HG03095 (cell line): ENCODE measurements around the gene PDHB.
"Not testable (repeated sequence)": the region's sequence is repeated elsewhere in the genome, so short reads cannot be mapped to it uniquely, and the experiment has no call there.

Experiments
- ATAC-seq: cut with Tn5 transposase; IDR thresholded peaks from one replicate; pipeline ENCODE4 v1.9.1; 2021; ENCODE audit warnings: moderate library complexity; ENCODE audit not compliant: unreplicated experiment

The PDHB gene

GRCh38 chr3:58440996-58441355 is 7.3 kb upstream of the PDHB start:
- ATAC-seq: not testable (repeated sequence)

GRCh38 chr3:58437276-58437675 is 3.6 kb upstream of the PDHB start:
- not testable (repeated sequence) for ATAC-seq

GRCh38 chr3:58434990-58435389 is 1.4 kb upstream of the PDHB start:
- no peak for ATAC-seq

- no peak for ATAC-seq
Observed at GRCh38 chr3:58434511-58434910, 879 bp upstream of the PDHB start.

- no peak for ATAC-seq
Observed at GRCh38 chr3:58434168-58434504, 504 bp upstream of the PDHB start.

GRCh38 chr3:58432905-58433304 is 727 bp downstream of the PDHB start:
- ATAC-seq: no peak

- ATAC-seq: peak; percentile 69
Observed at GRCh38 chr3:58429657-58430056, 4.0 kb downstream of the PDHB start.

- ATAC-seq: no peak
Observed at GRCh38 chr3:58427661-58428361, 5.8 kb downstream of the PDHB start.

- no peak for ATAC-seq
Observed at GRCh38 chr3:58425782-58426181, 7.8 kb downstream of the PDHB start.

- ATAC-seq: no peak
Observed at GRCh38 chr3:58424613-58425012, 9.0 kb downstream of the PDHB start.

GRCh38 chr3:58422756-58423325 is 10.8 kb downstream of the PDHB start:
- ATAC-seq: no peak

GRCh38 chr3:58421004-58421403 is 12.6 kb downstream of the PDHB start:
- ATAC-seq: no peak

GRCh38 chr3:58419780-58420507 is 13.7 kb downstream of the PDHB start:
- ATAC-seq: peak; percentile 73

GRCh38 chr3:58418227-58418626 is 15.4 kb downstream of the PDHB start:
- ATAC-seq: no peak

- ATAC-seq: no peak
Observed at GRCh38 chr3:58417075-58417474, 16.6 kb downstream of the PDHB start.

GRCh38 chr3:58416191-58416590 is 17.4 kb downstream of the PDHB start:
- no peak for ATAC-seq

GRCh38 chr3:58414538-58415197 is 19.0 kb downstream of the PDHB start:
- no peak for ATAC-seq

GRCh38 chr3:58411851-58412830 is 21.5 kb downstream of the PDHB start:
- no peak for ATAC-seq

- ATAC-seq: no peak
Observed at GRCh38 chr3:58411036-58411435, 22.6 kb downstream of the PDHB start.

GRCh38 chr3:58409663-58410062 is 24.0 kb downstream of the PDHB start:
- ATAC-seq: no peak

- no peak for ATAC-seq
Observed at GRCh38 chr3:58408906-58409305, 24.7 kb downstream of the PDHB start.
